HepG2 (cell line): ENCODE results near the gene CDK6.

Experiments used
- EED ChIP-seq: sonication (generic); formaldehyde crosslinking; IDR thresholded peaks from 2 replicates; pipeline ENCODE4 v1.5.0; 2020; ENCODE audit warnings: mild to moderate bottlenecking, missing genetic modification reagents
- ELF4 ChIP-seq: sonication (generic); formaldehyde crosslinking; IDR thresholded peaks from 2 replicates; pipeline ENCODE4 v1.5.0; 2020; ENCODE audit warnings: missing genetic modification reagents, mild to moderate bottlenecking, moderate library complexity, borderline replicate concordance
- EP300 ChIP-seq, 3 experiments: sonication (generic) in 1 of 3; formaldehyde crosslinking in 1 of 3; IDR thresholded peaks; 2 replicates each; pipeline versions ENCODE4 v1.5.1 to v1.6.1; 2011 to 2020; ENCODE audit warnings: low read depth in 2 of 3, low read length in 2 of 3, borderline replicate concordance in 1 of 3, improper control_type of control experiment in 1 of 3, mild to moderate bottlenecking in 1 of 3, missing genetic modification reagents in 1 of 3, moderate library complexity in 1 of 3
- GABPB1 ChIP-seq: IDR thresholded peaks from 2 replicates; pipeline ENCODE4 v1.6.1; 2016; ENCODE audit warnings: mild to moderate bottlenecking, missing genetic modification reagents, moderate library complexity, missing compliant biosample characterization
- MAFK ChIP-seq, 2 experiments: IDR thresholded peaks in 1 of 2; conservative IDR thresholded peaks in 1 of 2; 2 replicates each; pipeline ENCODE4 v1.6.1; 2011; ENCODE audit warnings: improper control_type of control experiment in 2 of 2, low read length in 2 of 2
- NFRKB ChIP-seq: fragments of 450-650 bp; IDR thresholded peaks from 2 replicates; pipeline ENCODE4 v1.6.1; 2017
- ONECUT2 ChIP-seq: sonication (generic); formaldehyde crosslinking; IDR thresholded peaks from 2 replicates; pipeline ENCODE4 v1.4.0; 2020; ENCODE audit warnings: missing genetic modification reagents
- POLR2A ChIP-seq, 2 experiments: IDR thresholded peaks; 2 replicates each; pipeline ENCODE4 v1.6.1; 2011; ENCODE audit warnings: low read depth in 2 of 2, low read length in 2 of 2, mild to moderate bottlenecking in 1 of 2, moderate library complexity in 1 of 2; ENCODE audit not compliant: insufficient read depth in 1 of 2
- POLR2AphosphoS5 ChIP-seq: IDR thresholded peaks from 2 replicates; pipeline ENCODE4 v1.6.1; 2012; ENCODE audit warnings: low read depth, low read length
- POLR2G ChIP-seq: fragments of 200-400 bp; formaldehyde crosslinking; IDR thresholded peaks from 2 replicates; pipeline ENCODE4 v1.6.1; 2018; ENCODE audit warnings: mild to moderate bottlenecking, low read depth, low read length, moderate library complexity
- SMAD3 ChIP-seq: sonication (generic); formaldehyde crosslinking; IDR thresholded peaks from 2 replicates; pipeline ENCODE4 v1.4.0; 2020; ENCODE audit warnings: missing genetic modification reagents
- SUZ12 ChIP-seq: fragments of 150-350 bp; IDR thresholded peaks from 2 replicates; pipeline ENCODE4 v1.6.1; 2014; ENCODE audit warnings: low read depth, low read length

- TF ChIP-seq SMAD3 (no peak), POLR2AphosphoS5 (no peak), NFRKB (no peak), EP300 (IDR thresholded peaks at IDR 0.05; ENCODE audit: low read depth in 2 of 2, low read length in 2 of 2) (no peak), EP300 (CRISPR knock-in tag; IDR thresholded peaks at IDR 0.05; ENCODE audit: borderline replicate concordance) (no peak), GABPB1 (CRISPR knock-in tag) (no peak), ELF4 (CRISPR knock-in tag) (no peak), EED (CRISPR knock-in tag) (no peak), POLR2A (IDR thresholded peaks at IDR 0.05; ENCODE audit: insufficient read depth in 1 of 2, low read depth in 2 of 2, low read length in 2 of 2) (no peak), POLR2G (no peak), SUZ12 (no peak), ONECUT2 (CRISPR knock-in tag) (no peak), MAFK (conservative IDR thresholded peaks at IDR 0.05 in 1 of 2, IDR thresholded peaks at IDR 0.05 in 1 of 2; ENCODE audit: low read length in 2 of 2) (no peak)
Observed at GRCh38 chr7:92717623-92717992, 118.8 kb downstream of the CDK6 start.
